HG03558 (cell line): ENCODE results near the gene PRSS53.

Experiments used
- ATAC-seq: cut with Tn5 transposase; IDR thresholded peaks from one replicate; pipeline ENCODE4 v1.9.1; 2021; ENCODE audit warnings: moderate number of reproducible peaks; ENCODE audit not compliant: unreplicated experiment; ENCODE audit errors: extremely low read depth

Gene PRSS53

DNA sequence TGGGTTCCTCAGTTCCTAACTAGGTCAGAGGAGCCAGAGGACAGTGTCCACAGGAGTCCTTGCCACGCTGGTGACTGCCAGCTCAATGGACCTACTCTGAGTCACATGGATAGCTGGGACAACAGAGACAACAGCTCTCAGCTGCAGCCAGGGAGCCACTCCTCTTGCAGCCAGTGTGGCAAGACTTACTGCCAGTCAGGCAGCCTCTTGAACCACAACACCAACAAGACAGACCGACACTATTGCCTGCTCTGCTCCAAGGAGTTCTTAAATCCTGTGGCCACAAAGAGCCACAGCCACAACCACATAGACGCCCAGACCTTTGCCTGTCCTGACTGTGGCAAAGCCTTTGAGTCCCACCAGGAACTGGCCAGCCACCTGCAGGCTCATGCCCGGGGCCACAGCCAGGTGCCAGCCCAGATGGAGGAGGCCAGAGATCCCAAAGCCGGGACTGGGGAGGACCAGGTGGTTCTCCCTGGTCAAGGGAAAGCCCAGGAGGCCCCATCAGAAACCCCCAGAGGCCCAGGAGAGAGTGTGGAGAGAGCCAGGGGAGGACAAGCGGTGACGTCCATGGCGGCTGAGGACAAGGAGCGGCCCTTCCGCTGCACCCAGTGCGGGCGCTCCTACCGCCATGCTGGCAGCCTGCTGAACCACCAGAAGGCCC, 7.9 kb downstream of the PRSS53 start:
- ATAC-seq: no peak

DNA sequence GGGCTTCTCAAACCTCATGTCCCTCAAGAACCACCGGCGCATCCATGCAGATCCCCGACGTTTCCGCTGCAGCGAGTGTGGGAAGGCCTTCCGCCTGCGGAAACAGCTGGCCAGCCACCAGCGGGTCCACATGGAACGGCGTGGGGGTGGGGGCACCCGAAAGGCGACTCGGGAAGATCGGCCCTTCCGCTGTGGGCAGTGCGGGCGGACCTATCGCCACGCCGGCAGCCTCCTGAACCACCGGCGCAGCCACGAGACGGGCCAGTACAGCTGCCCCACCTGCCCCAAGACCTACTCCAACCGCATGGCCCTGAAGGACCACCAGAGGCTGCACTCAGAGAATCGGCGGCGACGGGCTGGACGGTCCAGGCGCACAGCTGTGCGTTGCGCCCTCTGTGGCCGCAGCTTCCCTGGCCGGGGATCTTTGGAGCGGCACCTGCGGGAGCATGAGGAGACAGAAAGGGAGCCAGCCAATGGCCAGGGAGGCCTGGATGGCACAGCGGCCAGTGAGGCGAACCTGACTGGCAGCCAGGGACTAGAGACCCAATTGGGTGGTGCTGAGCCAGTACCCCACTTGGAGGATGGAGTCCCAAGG, 8.6 kb downstream of the PRSS53 start:
- ATAC-seq: no peak

DNA sequence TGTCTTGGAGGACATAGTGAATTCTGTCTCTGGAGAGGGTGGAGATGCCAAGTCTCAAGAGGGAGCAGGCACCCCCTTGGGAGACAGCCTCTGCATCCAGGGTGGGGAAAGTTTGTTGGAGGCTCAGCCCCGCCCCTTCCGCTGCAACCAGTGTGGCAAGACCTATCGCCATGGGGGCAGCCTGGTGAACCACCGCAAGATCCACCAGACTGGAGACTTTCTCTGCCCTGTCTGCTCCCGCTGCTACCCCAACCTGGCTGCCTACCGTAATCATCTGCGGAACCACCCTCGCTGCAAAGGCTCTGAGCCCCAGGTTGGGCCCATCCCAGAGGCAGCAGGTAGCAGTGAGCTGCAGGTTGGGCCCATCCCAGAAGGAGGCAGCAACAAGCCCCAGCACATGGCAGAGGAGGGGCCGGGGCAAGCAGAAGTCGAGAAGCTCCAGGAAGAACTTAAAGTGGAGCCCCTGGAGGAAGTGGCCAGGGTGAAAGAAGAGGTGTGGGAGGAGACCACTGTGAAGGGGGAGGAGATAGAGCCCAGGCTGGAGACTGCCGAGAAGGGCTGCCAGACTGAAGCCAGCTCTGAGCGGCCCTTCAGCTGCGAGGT, 9.3 kb downstream of the PRSS53 start:
- no peak for ATAC-seq

DNA sequence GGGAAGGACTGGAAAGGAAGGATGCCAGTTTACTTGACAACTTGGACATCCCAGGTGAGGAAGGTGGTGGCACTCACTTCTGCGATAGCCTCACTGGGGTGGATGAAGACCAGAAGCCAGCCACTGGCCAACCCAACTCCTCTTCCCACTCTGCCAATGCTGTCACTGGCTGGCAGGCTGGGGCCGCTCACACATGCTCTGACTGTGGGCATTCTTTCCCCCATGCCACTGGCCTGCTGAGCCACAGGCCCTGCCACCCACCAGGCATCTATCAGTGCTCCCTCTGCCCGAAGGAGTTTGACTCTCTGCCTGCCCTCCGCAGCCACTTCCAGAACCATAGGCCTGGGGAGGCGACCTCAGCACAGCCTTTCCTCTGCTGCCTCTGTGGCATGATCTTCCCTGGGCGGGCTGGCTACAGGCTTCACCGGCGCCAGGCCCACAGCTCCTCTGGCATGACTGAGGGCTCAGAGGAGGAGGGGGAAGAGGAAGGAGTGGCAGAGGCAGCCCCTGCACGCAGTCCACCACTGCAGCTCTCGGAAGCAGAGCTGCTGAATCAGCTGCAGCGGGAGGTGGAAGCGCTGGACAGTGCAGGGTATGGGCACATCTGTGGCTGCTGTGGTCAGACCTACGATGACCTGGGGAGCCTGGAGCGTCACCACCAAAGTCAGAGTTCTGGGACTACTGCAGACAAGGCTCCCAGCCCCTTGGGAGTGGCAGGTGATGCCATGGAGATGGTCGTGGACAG, 10.0 kb downstream of the PRSS53 start:
- no peak for ATAC-seq

DNA sequence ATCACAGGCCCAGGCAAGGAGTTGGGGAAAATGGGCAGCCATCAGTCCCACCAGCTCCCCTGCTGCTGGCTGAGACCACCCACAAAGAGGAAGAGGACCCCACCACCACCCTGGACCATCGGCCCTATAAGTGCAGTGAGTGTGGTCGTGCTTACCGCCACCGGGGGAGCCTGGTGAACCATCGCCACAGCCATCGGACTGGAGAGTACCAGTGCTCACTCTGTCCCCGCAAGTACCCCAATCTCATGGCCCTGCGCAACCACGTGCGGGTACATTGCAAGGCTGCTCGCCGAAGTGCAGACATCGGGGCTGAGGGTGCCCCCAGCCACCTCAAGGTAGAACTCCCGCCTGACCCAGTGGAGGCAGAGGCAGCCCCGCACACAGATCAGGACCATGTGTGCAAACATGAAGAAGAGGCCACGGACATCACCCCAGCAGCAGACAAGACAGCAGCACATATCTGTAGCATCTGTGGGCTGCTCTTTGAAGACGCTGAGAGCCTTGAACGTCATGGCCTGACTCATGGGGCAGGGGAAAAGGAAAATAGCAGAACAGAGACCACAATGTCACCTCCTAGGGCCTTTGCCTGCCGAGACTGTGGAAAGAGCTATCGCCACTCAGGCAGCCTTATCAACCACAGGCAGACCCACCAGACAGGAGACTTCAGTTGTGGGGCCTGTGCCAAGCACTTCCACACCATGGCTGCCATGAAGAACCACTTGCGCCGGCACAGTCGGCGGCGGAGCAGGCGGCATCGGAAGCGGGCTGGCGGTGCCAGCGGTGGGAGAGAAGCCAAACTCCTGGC, 10.9 kb downstream of the PRSS53 start:
- ATAC-seq: no peak

DNA sequence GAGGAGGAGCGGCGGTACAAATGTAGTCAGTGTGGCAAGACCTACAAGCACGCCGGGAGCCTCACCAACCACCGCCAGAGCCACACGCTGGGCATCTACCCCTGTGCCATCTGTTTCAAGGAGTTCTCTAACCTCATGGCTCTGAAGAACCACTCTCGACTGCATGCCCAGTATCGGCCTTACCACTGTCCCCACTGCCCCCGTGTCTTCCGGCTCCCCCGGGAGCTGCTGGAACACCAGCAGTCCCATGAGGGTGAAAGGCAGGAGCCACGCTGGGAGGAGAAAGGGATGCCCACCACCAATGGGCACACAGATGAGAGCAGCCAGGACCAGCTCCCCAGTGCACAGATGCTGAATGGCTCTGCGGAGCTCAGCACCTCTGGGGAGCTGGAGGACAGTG, 11.7 kb downstream of the PRSS53 start:
- ATAC-seq: no peak

DNA sequence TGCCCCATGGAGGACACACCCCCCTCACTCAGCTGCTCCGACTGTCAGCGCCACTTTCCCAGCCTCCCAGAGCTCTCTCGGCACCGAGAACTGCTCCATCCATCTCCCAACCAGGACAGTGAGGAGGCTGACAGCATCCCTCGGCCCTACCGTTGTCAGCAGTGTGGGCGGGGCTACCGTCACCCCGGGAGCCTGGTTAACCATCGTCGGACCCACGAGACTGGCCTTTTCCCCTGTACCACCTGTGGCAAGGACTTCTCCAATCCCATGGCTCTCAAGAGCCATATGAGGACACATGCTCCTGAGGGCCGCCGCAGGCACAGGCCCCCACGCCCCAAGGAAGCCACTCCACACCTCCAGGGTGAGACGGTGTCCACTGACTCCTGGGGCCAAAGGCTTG, 12.4 kb downstream of the PRSS53 start:
- ATAC-seq: no peak

DNA sequence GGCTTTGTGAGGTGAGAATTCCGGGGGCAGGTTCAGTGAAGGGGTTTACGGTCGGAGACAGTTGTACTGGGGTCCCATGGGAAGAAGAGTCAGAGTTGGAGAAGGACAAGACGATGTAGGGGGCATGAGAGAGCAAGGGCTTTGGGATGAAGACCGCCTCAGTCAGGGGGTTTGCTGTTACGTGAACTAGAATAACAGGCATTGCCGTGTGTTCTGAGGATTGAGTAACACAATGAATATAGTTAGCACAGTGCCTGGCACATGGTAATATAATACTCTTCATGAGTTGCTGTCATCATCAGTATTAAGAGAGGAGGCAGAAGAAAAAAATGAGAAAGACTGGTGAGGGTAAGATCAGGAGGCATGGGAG, 13.9 kb downstream of the PRSS53 start:
- no peak for ATAC-seq

DNA sequence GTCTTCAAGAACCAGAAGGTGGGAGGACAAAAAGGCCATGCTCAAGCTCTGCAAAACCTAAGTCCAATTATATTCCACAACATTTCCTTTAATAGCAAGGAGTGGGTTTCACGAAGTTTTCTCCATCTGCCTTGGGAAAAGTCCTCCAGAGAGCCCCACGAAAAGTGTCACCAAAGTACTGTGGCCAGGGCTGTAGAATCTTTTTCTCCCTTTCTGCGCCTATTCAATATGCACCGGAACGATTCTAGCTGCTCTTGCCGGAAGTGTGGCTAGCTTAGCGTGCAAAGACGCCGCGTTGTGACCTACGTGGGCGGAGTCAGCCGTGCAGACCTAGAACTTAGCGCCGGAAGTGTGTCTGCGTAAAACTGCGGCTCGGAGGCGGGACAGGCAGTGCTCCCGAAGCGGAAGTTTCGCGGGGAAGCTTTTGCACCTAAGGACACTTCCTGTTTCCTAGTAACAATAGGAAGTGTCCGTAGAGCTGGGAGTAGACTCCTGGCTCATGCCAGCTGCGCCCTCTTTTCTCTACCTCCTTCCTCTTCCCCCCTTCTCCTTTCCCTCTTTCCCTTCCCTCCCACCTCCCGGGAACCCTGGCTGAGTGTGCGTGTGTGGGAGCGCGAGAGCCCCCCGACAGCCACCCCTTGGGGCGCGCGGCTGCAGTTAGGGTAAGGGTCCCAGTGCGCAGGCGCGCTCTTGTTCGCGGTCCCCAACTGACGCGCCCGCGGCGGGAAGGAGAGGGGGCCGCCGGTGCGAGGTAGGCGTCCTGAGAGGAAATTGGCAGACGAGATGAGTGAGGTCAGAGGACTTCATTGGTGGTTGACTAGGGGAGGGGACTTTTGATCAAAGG, 14.6 kb downstream of the PRSS53 start, which contains the start of the genes ZNF646 and ZNF668:
Gene ZNF646, plus strand, starts transcription at position 453 of the 844 bp plus-strand sequence. CDS start 1,903 bp downstream, outside the sequence.
Gene ZNF668, minus strand, starts transcription at position 271 of the 844 bp plus-strand sequence. CDS start 9,781 bp downstream, outside the sequence.
- ATAC-seq: peak; percentile 35

DNA sequence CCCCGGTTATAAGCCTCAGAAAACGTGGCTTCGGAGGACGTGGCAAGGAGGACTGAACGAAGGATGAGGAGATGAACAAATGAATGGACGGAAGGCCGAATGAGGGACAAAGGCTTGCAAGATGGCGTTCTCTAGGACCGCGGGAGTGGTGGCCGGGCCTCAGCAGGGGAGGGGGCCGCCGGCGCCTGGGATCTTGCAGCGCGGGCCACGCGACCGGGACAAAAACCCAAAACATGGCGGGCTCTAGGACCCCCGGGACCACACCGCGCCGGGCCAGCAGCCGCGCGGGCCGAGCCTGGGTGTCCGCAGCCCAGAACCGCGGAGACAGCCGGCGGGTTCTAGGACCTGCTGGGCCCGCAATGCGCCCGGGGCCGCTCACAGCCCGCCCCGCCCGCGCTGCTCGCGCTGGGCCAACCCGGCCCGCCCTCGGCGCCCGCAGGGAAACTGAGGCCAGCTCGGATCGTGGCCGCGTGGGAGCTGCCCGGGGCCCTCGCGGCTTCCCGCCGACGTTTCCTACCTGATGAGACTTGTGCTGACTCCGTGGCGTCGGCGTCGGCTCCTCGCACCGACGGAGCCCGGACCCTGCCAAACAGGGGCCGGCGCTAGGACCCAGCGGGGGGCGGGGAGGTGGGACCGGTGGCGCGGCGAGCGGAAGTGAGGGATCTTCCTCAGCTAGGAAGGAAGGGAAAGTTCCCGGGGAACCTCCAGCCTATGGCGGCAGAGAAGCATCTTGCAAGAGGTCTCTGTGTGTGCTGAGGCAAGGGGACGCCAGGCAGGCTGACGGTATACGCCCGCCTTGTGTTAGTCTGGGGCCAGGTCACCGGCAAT, 15.4 kb downstream of the PRSS53 start:
- ATAC-seq: peak; percentile 29

DNA sequence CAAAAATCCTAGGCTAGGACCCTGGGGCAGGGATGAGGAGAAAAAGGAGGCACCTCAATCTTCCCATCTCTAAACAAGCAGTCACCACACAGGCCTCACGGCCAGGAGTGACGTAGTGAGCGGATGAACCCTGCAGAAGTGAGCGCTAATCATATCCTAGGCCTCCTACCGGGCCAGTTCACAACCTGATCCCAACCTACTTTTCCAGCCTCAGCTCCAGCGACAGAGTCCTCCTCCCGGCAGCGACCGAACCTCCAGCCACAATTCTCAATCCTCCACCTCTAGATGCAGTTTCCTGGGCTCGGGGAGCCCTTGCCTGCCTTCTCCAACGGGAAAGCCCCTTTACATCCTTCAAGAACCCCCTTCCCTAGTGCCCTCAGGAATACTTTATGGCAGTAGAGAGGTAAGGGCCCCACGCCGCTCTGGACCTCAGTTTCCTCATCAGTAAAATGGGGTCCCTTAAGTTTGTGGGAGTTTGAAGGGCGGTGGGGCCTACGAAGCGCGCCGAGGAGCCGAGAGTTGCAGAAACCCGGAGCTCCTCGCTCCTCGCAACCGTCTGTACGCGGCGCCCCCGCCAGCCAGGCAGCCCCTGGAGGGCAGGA, 16.1 kb downstream of the PRSS53 start:
- no peak for ATAC-seq

DNA sequence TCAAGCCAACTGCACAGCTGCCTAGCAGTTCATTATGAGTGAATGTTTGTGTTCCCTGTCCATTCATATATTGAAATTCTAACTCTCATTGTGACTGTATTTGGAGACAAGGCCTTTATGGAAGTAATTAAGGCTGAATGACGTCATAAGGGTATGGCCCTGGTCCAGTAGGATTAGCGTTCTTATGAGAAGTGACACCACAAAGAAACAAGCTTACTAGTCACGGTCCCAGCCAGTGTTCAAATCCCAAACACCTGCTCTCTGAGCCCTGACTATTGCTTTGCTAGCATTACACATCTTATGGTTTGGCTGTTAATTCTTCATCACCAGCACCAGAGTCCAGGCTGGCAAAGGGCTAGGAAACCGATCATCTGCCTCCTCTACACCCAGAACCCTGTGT, 16.9 kb downstream of the PRSS53 start:
- ATAC-seq: no peak

DNA sequence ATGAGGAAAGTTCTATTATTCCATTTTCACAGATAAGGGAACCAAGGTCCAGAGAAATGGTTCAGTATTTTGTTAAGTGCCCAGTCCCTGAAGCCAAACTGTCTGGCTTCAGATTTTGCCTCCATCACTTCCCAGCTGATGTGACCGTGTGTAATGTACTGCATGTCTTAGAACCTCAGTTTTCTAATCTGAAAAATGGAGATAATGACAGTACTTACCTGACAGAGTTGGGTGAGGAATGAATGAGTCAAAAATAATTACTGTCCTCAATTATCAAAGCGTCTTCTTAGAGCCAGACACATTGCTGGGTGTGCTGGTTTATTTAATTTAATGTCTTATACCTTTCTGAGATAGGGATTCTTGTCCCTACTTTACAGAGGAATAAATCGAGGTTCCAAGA, 21.4 kb downstream of the PRSS53 start:
- no peak for ATAC-seq

DNA sequence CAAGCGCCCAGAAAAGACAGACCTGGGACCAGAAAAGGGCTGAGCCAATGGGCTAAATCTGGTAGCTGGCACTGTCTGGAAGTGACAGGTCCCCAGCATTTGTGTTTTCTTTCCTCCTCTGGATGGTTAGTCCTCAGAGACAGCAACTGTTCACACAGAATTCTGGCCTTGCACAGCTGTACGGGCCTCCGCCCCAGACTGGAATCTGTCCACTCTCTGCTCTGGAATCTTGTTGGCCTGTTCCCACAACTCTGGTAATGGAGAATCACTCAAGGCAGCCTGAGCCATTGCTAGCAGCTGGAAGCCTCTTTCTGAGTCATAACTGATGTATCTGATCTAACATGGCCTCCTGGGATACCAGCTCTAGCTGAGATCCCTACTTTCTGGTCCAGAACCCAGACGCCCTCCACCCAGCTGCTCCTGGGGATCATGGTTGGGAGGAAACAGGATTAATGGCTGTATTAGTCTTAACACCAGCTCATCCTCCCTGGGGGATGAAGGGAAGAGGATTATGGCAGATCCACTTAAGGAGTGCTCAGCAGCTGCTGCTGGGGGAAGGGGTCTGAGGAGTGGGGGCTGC, 23.8 kb downstream of the PRSS53 start:
- ATAC-seq: no peak

DNA sequence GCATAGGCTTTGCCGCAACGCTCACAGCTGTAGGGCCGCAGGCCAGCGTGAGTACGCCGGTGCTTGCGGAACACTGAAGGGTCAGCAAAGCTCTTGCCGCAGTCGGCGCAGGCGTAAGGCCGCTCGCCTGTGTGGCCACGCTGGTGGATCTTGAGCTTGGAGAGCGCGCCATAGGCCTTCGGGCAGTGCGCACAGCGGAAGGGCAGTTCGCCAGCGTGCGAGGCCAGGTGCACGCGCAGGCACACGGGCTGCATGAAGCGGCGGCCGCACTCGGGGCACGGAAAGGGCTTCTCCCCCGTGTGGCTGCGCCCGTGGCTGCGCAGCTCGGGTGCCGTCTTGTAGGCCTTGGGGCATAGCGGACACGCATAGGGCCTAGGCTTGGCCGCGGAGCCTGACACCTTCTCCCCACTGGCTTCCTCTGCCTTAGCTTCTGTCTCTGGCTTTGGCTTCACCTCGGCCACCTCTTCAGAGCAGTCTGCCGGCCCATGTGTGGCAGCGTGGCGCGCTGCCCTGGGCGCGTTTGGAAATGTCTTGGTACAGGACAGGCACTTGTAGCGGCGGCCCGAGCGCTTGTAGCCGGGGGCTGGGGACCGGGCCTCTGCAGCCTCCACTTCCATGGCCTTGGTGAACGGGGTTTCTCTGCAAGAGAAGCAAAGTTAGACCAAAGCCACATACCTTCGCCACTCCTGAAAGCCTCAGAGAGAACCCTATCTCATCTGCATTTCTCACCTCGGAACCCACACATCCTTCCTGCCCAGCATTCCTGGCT, 24.7 kb downstream of the PRSS53 start:
- ATAC-seq: no peak

DNA sequence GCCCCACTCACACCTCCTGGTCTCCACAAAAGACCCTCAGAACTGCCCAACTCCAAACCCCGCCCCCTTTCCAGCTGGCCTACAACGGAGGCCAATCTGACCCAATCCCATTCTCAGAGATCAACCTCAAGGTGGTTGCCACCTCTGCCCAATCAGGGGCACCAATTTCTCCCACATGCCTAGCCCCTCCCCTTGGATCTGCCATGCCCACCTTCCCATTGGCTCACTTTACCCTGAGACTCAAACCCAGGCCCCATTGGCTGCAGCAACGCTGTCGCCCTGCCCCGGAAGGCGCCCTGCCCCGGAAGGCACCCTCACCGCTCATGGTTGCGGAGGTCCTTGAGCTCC, 25.3 kb downstream of the PRSS53 start:
- no peak for ATAC-seq

DNA sequence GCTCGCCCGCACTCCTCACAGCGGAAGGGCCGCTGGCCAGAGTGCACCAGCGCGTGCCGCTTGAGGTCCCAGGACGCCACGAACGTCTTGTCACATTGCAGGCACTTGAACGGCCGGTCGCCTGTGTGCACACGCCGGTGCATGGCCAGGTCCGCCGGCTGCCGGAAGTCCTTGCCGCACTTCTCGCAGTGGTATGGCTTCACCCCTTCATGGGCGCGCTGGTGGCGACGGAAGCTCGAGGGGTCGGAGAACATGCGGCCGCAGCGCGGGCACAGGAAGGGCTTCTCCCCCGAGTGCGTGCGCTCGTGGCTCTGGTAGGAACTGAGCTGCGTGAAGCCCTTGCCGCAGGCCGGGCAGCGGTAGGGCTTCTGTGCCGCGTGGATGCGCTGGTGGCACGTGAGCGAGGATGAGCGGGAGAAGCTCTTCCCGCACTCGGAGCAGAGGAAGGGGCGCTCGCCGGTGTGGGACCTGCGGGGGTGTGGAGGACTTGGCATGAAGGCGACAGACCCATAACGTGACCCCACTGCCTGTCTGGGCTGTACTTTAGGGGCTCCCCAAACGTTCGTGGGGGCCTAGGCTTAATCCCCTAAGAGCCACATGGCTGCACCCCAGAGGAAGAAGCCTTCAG, 26.8 kb downstream of the PRSS53 start:
- no peak for ATAC-seq
